CD4-positive, CD25-positive, alpha-beta regulatory T cell (primary cell): Measurements from ENCODE around the gene THRAP3. TPM values are rescaled to one million over a fixed set of nuclear protein-coding genes. Genes with fewer than 3 reads are reported as not detected.
"Not testable (repeated sequence)": the region's sequence is repeated elsewhere in the genome, so short reads cannot be mapped to it uniquely, and the experiment has no call there.

Experiments
- ATAC-seq, 2 donors: fragments of 150-1000 bp; cut with Tn5 transposase; one replicate each; pipeline ENCODE4 v1.10.0; 2021; ENCODE audit warnings: low read depth in 2 of 2, moderate number of reproducible peaks in 2 of 2, moderate library complexity in 1 of 2
- DNase-seq, 3 donors: peaks; one replicate each; pipeline versions ENCODE4 v3.0.0 to v3.0.0-alpha.2; 2012 to 2022; ENCODE audit warnings: mixed read lengths in 1 of 3
- H3K27ac ChIP-seq: one replicate; pipeline ENCODE4 v1.7.0; 2013; ENCODE audit warnings: mild to moderate bottlenecking, low read length; ENCODE audit not compliant: insufficient read depth, poor library complexity, severe bottlenecking
- H3K27me3 ChIP-seq: one replicate; pipeline ENCODE4 v1.7.0; 2013; ENCODE audit warnings: low read length; ENCODE audit not compliant: control insufficient read depth, insufficient read depth
- H3K36me3 ChIP-seq: one replicate; pipeline ENCODE4 v1.7.0; 2013; ENCODE audit warnings: mild to moderate bottlenecking, low read length, moderate library complexity; ENCODE audit not compliant: control insufficient read depth, insufficient read depth
- H3K4me1 ChIP-seq: 2 replicates; pipeline ENCODE4 v1.7.0; 2013; ENCODE audit warnings: mild to moderate bottlenecking, low read length; ENCODE audit not compliant: insufficient read depth, control insufficient read depth, poor library complexity, severe bottlenecking
- H3K4me3 ChIP-seq: one replicate; pipeline ENCODE4 v1.7.0; 2013; ENCODE audit warnings: low read depth, mild to moderate bottlenecking, low read length, moderate library complexity
- H3K9me3 ChIP-seq, 2 experiments: 1 replicate in 1 of 2; 2 replicates in 1 of 2; pipeline ENCODE4 v1.7.0; 2013; ENCODE audit warnings: low read length in 2 of 2, mild to moderate bottlenecking in 1 of 2, moderate library complexity in 1 of 2; ENCODE audit not compliant: control insufficient read depth in 2 of 2
- H3K27ac Mint-ChIP-seq, 3 donors: one replicate each; pipeline ENCODE4 v1.8.0; 2020 to 2022; ENCODE audit warnings: mild to moderate bottlenecking in 3 of 3, mixed read lengths in 3 of 3, moderate library complexity in 2 of 3
- H3K27me3 Mint-ChIP-seq: one replicate; pipeline ENCODE4 v1.8.0; 2022; ENCODE audit warnings: mild to moderate bottlenecking, mixed read lengths
- H3K36me3 Mint-ChIP-seq: one replicate; pipeline ENCODE4 v1.8.0; 2020; ENCODE audit warnings: mixed read lengths
- H3K4me1 Mint-ChIP-seq, 4 donors: one replicate each; pipeline ENCODE4 v1.8.0; 2020 to 2022; ENCODE audit warnings: mixed read lengths in 4 of 4, mild to moderate bottlenecking in 1 of 4
- H3K4me3 Mint-ChIP-seq, 4 donors: one replicate each; pipeline ENCODE4 v1.8.0; 2020 to 2022; ENCODE audit warnings: mild to moderate bottlenecking in 4 of 4, mixed read lengths in 4 of 4, moderate library complexity in 3 of 4
- H3K9me3 Mint-ChIP-seq, 7 donors: one replicate each; pipeline ENCODE4 v1.8.0; 2020 to 2022; ENCODE audit warnings: mixed read lengths in 7 of 7, mild to moderate bottlenecking in 3 of 7, moderate library complexity in 2 of 7
- polyA plus RNA-seq, 4 donors: library from polyadenylated mRNA; unstranded; fragments of 300-500 nt; fragmentation: Illumina TruSeq; gene quantifications; one replicate each; pipeline ENCODE4 v1.2.3, GENCODE V29; 2021
- total RNA-seq: library from RNA; stranded (reverse); gene quantifications from one replicate; pipeline ENCODE4 v1.2.3, GENCODE V29; 2022

THRAP3 gene
- total and polyA plus RNA-seq, 5 donors from 2014 or later, result 62.5 to 84.4 (median 73.0) TPM

- Histone ChIP-seq H3K27me3 (no peaks in the 10 kb centered on the region), H3K27ac (no peak overlapping the region)
- peaks cover 15% of the 10 kb centered on the region for H3K36me3 Mint-ChIP-seq
Observed at GRCh38 chr1:36179220-36179600, 45.0 kb upstream of the THRAP3 start.

GRCh38 chr1:36182734-36183133, 41.5 kb upstream of the THRAP3 start:
- Histone ChIP-seq H3K4me1 (no peaks in the 10 kb centered on the region), H3K27ac (no peak overlapping the region), H3K36me3 (peaks cover 30% of the 10 kb centered on the region), H3K4me3 (no peak overlapping the region), H3K27me3 (no peaks in the 10 kb centered on the region), H3K9me3 (no peaks in the 10 kb centered on the region)
- H3K27me3 Mint-ChIP-seq, result no peaks in the 10 kb centered on the region
- peaks cover 13% of the 10 kb centered on the region for H3K36me3 Mint-ChIP-seq
- no peaks in the 10 kb centered on the region for H3K9me3 Mint-ChIP-seq
- H3K4me3 Mint-ChIP-seq, result peak overlapping the region in 1 of 4 donors; percentile 15
- DNase-seq (no peak), ATAC-seq (no peak)
- H3K27ac Mint-ChIP-seq, result peak overlapping the region; percentile 6 to 23 (median 23)
- peaks cover 0 to 4% (median 0%) of the 10 kb centered on the region in 4 donors for H3K4me1 Mint-ChIP-seq

More at GRCh38 chr1:36179220-36179600, 45.0 kb upstream of the THRAP3 start:
- H3K27ac Mint-ChIP-seq, result no peak overlapping the region
- H3K36me3 ChIP-seq, result peaks cover 60% of the 10 kb centered on the region
- H3K27me3 Mint-ChIP-seq, result no peaks in the 10 kb centered on the region
- ATAC-seq, result no peak
- no peak overlapping the region for H3K4me3 ChIP-seq
- H3K4me3 Mint-ChIP-seq, result no peak overlapping the region
- H3K4me1 Mint-ChIP-seq, result peaks cover 0 to 1% (median under 1%) of the 10 kb centered on the region in 4 donors
- no peaks in the 10 kb centered on the region for H3K4me1 ChIP-seq
- H3K9me3 ChIP-seq, result no peaks in the 10 kb centered on the region
- DNase-seq, result no peak
- H3K9me3 Mint-ChIP-seq, result no peaks in the 10 kb centered on the region

DNA sequence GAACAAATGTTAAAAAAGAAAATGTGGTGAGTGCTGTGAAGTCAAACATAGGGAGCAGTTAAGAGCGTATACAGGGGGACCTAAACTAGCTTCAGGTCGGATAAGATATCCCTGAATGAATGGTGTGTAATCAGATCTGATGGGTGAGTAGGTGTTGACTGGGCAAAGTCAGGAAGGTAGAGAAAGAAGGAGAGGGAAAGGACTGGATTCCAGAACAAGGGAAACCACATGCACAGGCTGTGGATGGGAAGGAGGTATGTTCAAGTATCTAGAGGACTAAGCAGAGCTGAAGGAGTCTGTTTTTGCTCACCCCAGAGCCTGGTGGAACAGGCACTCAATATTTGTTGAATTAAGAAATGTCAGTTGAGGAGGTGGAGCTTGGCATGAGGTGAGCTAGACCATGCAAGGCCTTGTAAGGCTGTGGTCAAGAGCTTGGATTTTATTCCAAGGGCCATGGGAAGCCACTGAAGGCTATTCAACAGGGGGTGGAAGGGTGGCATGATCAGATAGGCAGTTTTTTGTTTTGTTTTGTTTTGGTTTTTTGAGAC, 40.9 kb upstream of the THRAP3 start:
- Histone ChIP-seq H3K4me3 (no peak overlapping the region), H3K4me1 (peaks cover 3% of the 10 kb centered on the region), H3K27me3 (no peaks in the 10 kb centered on the region), H3K9me3 (no peaks in the 10 kb centered on the region), H3K36me3 (peaks cover 25% of the 10 kb centered on the region), H3K27ac (no peak overlapping the region)
- ATAC-seq (no peak), DNase-seq (no peak)
- Mint-ChIP-seq H3K36me3 (peaks cover 13% of the 10 kb centered on the region), H3K9me3 (no peaks in the 10 kb centered on the region), H3K27ac (peak overlapping the region in 2 of 3 donors; percentile 79 to 85), H3K4me3 (peak overlapping the region in 1 of 4 donors; percentile 3), H3K27me3 (no peaks in the 10 kb centered on the region), H3K4me1 (peaks cover 0 to 10% (median 5%) of the 10 kb centered on the region in 4 donors)

- DNase-seq (peak; percentile 72 to 86 (median 83)), ATAC-seq (peak; percentile 95)
- H3K27ac Mint-ChIP-seq, result peak overlapping the region; percentile 7 to 93 (median 91)
- Histone ChIP-seq H3K4me1 (peaks cover 3% of the 10 kb centered on the region), H3K4me3 (no peak overlapping the region), H3K27me3 (no peaks in the 10 kb centered on the region), H3K9me3 (no peaks in the 10 kb centered on the region), H3K36me3 (no peaks in the 10 kb centered on the region), H3K27ac (peak overlapping the region; percentile 30)
- no peaks in the 10 kb centered on the region for H3K36me3 Mint-ChIP-seq
- no peaks in the 10 kb centered on the region for H3K27me3 Mint-ChIP-seq
- H3K4me3 Mint-ChIP-seq, result peak overlapping the region in 1 of 4 donors; percentile 12
- no peaks in the 10 kb centered on the region for H3K9me3 Mint-ChIP-seq
- H3K4me1 Mint-ChIP-seq, result peaks cover 0 to 10% (median 5%) of the 10 kb centered on the region in 4 donors
Observed at GRCh38 chr1:36187800-36188593, 36.2 kb upstream of the THRAP3 start.

GRCh38 chr1:36196805-36197204, 27.4 kb upstream of the THRAP3 start:
- not testable (repeated sequence) for H3K4me3 ChIP-seq, H3K36me3 Mint-ChIP-seq, H3K36me3 ChIP-seq, H3K27ac ChIP-seq, H3K27me3 ChIP-seq, H3K9me3 Mint-ChIP-seq, H3K27ac Mint-ChIP-seq, DNase-seq, ATAC-seq, H3K27me3 Mint-ChIP-seq, H3K4me3 Mint-ChIP-seq, H3K4me1 Mint-ChIP-seq, H3K4me1 ChIP-seq, H3K9me3 ChIP-seq

GRCh38 chr1:36198641-36199040, 25.6 kb upstream of the THRAP3 start:
- no peak overlapping the region for H3K4me3 ChIP-seq
- no peak overlapping the region for H3K27ac ChIP-seq
- H3K4me1 ChIP-seq, result no peaks in the 10 kb centered on the region
- H3K36me3 ChIP-seq, result no peaks in the 10 kb centered on the region
- Mint-ChIP-seq H3K27me3 (peaks cover 13% of the 10 kb centered on the region), H3K9me3 (no peaks in the 10 kb centered on the region), H3K4me1 (no peaks in the 10 kb centered on the region), H3K27ac (no peak overlapping the region), H3K4me3 (no peak overlapping the region), H3K36me3 (no peaks in the 10 kb centered on the region)
- H3K9me3 ChIP-seq, result no peaks in the 10 kb centered on the region
- no peaks in the 10 kb centered on the region for H3K27me3 ChIP-seq
- ATAC-seq (no peak), DNase-seq (no peak)

- Mint-ChIP-seq H3K4me1 (no peaks in the 10 kb centered on the region), H3K4me3 (no peak overlapping the region), H3K27me3 (peaks cover 16% of the 10 kb centered on the region), H3K27ac (no peak overlapping the region), H3K36me3 (no peaks in the 10 kb centered on the region), H3K9me3 (no peaks in the 10 kb centered on the region)
- no peaks in the 10 kb centered on the region for H3K36me3 ChIP-seq
- H3K27ac ChIP-seq, result no peak overlapping the region
- no peaks in the 10 kb centered on the region for H3K9me3 ChIP-seq
- ATAC-seq (no peak), DNase-seq (no peak)
- no peaks in the 10 kb centered on the region for H3K4me1 ChIP-seq
- no peak overlapping the region for H3K4me3 ChIP-seq
- no peaks in the 10 kb centered on the region for H3K27me3 ChIP-seq
Observed at GRCh38 chr1:36199934-36200741, 24.1 kb upstream of the THRAP3 start.
